HepG2 (cell line): ENCODE data around the gene CSTB. TPM values are rescaled to one million over a fixed set of nuclear protein-coding genes. Genes with fewer than 3 reads are reported as not detected.
A peak's percentile ranks its signal among the peaks of the same experiment; 100 is the strongest.

Experiments used
- BHLHE40 ChIP-seq: IDR thresholded peaks from 2 replicates; pipeline ENCODE4 v1.6.1; 2011; ENCODE audit warnings: low read length, improper control_type of control experiment
- CBFB ChIP-seq: sonication (generic); formaldehyde crosslinking; IDR thresholded peaks from 2 replicates; pipeline ENCODE4 v1.4.0; 2020; ENCODE audit warnings: missing genetic modification reagents
- DBP ChIP-seq: sonication (generic); formaldehyde crosslinking; IDR thresholded peaks from 2 replicates; pipeline ENCODE4 v1.4.0; 2020; ENCODE audit warnings: missing genetic modification reagents; ENCODE audit errors: not compliant biosample characterization
- KDM2A ChIP-seq: sonication (generic); formaldehyde crosslinking; IDR thresholded peaks from 2 replicates; pipeline ENCODE4 v1.4.0; 2020; ENCODE audit warnings: low read depth, missing genetic modification reagents, borderline replicate concordance
- KDM4B ChIP-seq: sonication (generic); formaldehyde crosslinking; IDR thresholded peaks from 2 replicates; pipeline ENCODE4 v1.4.0; 2020; ENCODE audit warnings: missing genetic modification reagents
- KLF11 ChIP-seq: IDR thresholded peaks from 2 replicates; pipeline ENCODE4 v1.6.1; 2016; ENCODE audit warnings: missing compliant biosample characterization
- MEIS1 ChIP-seq: sonication (generic); formaldehyde crosslinking; IDR thresholded peaks from 2 replicates; pipeline ENCODE4 v1.9.0; 2021; ENCODE audit warnings: mild to moderate bottlenecking, missing genetic modification reagents, moderate library complexity, borderline replicate concordance
- MNT ChIP-seq: fragments of 450-650 bp; IDR thresholded peaks from 2 replicates; pipeline ENCODE4 v1.6.1; 2016
- MTA3 ChIP-seq: sonication (generic); formaldehyde crosslinking; IDR thresholded peaks from 2 replicates; pipeline ENCODE4 v1.4.0; 2020; ENCODE audit warnings: missing genetic modification reagents
- U2AF2 ChIP-seq: fragments of 200-400 bp; formaldehyde crosslinking; IDR thresholded peaks from 2 replicates; pipeline ENCODE4 v1.6.1; 2017; ENCODE audit warnings: low read depth, mild to moderate bottlenecking, low read length
- YEATS4 ChIP-seq: sonication (generic); formaldehyde crosslinking; IDR thresholded peaks from 2 replicates; pipeline ENCODE4 v1.4.0; 2020; ENCODE audit warnings: missing genetic modification reagents, borderline replicate concordance
- ZBED4 ChIP-seq: sonication (generic); formaldehyde crosslinking; IDR thresholded peaks from 2 replicates; pipeline ENCODE4 v1.4.0; 2020; ENCODE audit warnings: missing genetic modification reagents, borderline replicate concordance
- ZFP37 ChIP-seq: sonication (generic); formaldehyde crosslinking; IDR thresholded peaks from 2 replicates; pipeline ENCODE4 v1.4.0; 2020; ENCODE audit warnings: missing genetic modification reagents, borderline replicate concordance
- ZNF263 ChIP-seq: sonication (generic); formaldehyde crosslinking; IDR thresholded peaks from 2 replicates; pipeline ENCODE4 v1.4.0; 2020; ENCODE audit warnings: missing genetic modification reagents
- ZNF292 ChIP-seq: sonication (generic); formaldehyde crosslinking; IDR thresholded peaks from 2 replicates; pipeline ENCODE4 v1.8.1; 2022; ENCODE audit warnings: mild to moderate bottlenecking, low read depth, missing genetic modification reagents, borderline replicate concordance
- ZNF446 ChIP-seq: sonication (generic); formaldehyde crosslinking; IDR thresholded peaks from 2 replicates; pipeline ENCODE4 v1.5.0; 2020; ENCODE audit warnings: mild to moderate bottlenecking, missing genetic modification reagents
- ZNF501 ChIP-seq: sonication (generic); formaldehyde crosslinking; IDR thresholded peaks from 2 replicates; pipeline ENCODE4 v1.5.1; 2020; ENCODE audit warnings: mild to moderate bottlenecking, moderate library complexity, missing genetic modification reagents
- ZNF567 ChIP-seq: sonication (generic); formaldehyde crosslinking; IDR thresholded peaks from 2 replicates; pipeline ENCODE4 v1.8.1; 2023; ENCODE audit warnings: mild to moderate bottlenecking, missing genetic modification reagents, borderline replicate concordance
- ZNF816 ChIP-seq: sonication (generic); formaldehyde crosslinking; IDR thresholded peaks from 2 replicates; pipeline ENCODE4 v1.8.0; 2022; ENCODE audit warnings: missing genetic modification reagents, mild to moderate bottlenecking, borderline replicate concordance
- ZNF878 ChIP-seq: sonication (generic); formaldehyde crosslinking; IDR thresholded peaks from 2 replicates; pipeline ENCODE4 v1.8.1; 2023; ENCODE audit warnings: mild to moderate bottlenecking, missing genetic modification reagents, moderate library complexity
- polyA plus RNA-seq, 8 experiments: library from polyadenylated mRNA; depleted of rRNA in 3 of 8; stranded (reverse) in 7 of 8; unstranded in 1 of 8; fragments of >200 nt; fragmentation: Illumina TruSeq in 4 of 8; extraction: Trizol in 4 of 8; gene quantifications; 2 replicates each; pipeline versions ENCODE4 v1.2.1 to v1.2.3, GENCODE V29; 2011 to 2016; ENCODE audit warnings: low read depth in 4 of 8, missing spikeins in 1 of 8, mixed read lengths in 1 of 8; ENCODE audit not compliant: insufficient read depth in 1 of 8
- total RNA-seq, 5 experiments: library from RNA; depleted of rRNA; stranded (reverse); fragments of >200 nt; fragmentation: Illumina TruSeq; extraction: Trizol; gene quantifications; 2 replicates each; pipeline ENCODE4 v1.2.3, GENCODE V29; 2016; ENCODE audit warnings: low read depth in 1 of 5

The CSTB gene
- total and polyA plus RNA-seq, 2 of the 13 experiments (the other 11 are each of a cell fraction or from before 2014, with no cell fraction given), result 11.7 to 94.1 TPM

GRCh38 chr21:43783098-43783700 lies 7.1 kb upstream of the CSTB start (continued):
- TF ChIP-seq MNT (no peak), ZNF816 (CRISPR knock-in tag) (no peak), ZNF501 (CRISPR knock-in tag) (peak; percentile 92), MTA3 (CRISPR knock-in tag) (no peak), KLF11 (CRISPR knock-in tag) (0 out of 2 replicates have a peak, but pooled peaks have one; percentile 75), KDM2A (CRISPR knock-in tag) (peak; percentile 64; the same call in 1 of the 2 replicates), ZNF567 (CRISPR knock-in tag) (0 out of 2 replicates have a peak, but pooled peaks have one; percentile 59), YEATS4 (peak; percentile 63; the same call in 1 of the 2 replicates), DBP (no peak), ZNF263 (no peak), ZNF446 (CRISPR knock-in tag) (no peak), ZNF292 (CRISPR knock-in tag) (peak; percentile 97; the same call in 1 of the 2 replicates), ZBED4 (CRISPR knock-in tag) (peak; percentile 78; the same call in 1 of the 2 replicates), ZFP37 (CRISPR knock-in tag) (peak; percentile 61; the same call in 1 of the 2 replicates), CBFB (CRISPR knock-in tag) (peak; percentile 48; the same call in 1 of the 2 replicates), KDM4B (CRISPR knock-in tag) (peak; percentile 65; the same call in 1 of the 2 replicates), BHLHE40 (peak; percentile 55; the same call in 1 of the 2 replicates), ZNF878 (no peak), U2AF2 (no peak), MEIS1 (CRISPR knock-in tag) (peak; percentile 82; the same call in 1 of the 2 replicates)
